Measurements from ENCODE around the gene GALNT18. TPM values are rescaled to one million over a fixed set of nuclear protein-coding genes. Genes with fewer than 3 reads are reported as not detected.

The GALNT18 gene
- total RNA-seq, 2 experiments from 2014 or later = 6.8 to 7.4 TPM

DNA sequence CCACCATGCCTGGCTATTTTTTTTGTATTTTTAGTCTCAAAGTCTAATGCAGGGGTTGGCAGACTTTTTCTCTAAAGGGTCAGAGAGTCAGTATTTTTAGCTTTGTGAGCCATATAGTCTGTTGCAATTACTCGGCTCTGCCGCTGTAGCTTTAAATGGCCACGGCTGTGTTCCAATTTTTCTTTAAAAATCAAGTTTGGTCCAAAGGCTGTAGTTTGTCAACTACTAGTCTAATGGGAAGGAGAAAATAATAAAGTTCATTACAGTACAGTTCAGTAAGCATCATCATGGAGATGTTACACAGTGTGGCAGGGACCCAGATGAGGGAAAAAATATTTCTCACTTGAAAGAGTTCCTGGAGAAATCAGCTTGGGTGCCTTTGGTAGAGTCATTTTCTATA lies 376.4 kb downstream of the GALNT18 start:
- CTCF ChIA-PET = no interaction called here
- ATAC-seq (no peak), DNase-seq (no peak)
- intact Hi-C loops (cut with micrococcal nuclease) = no loop called here
- H3K36me3 Mint-ChIP-seq (ENCODE audit: low read depth) = no peaks in the 10 kb centered on the region
- no peaks in the 10 kb centered on the region for H3K27me3 Mint-ChIP-seq
- POLR2A ChIA-PET = no interaction called here
- H3K4me1 Mint-ChIP-seq (ENCODE audit: low read depth) = peaks cover 7% of the 10 kb centered on the region
- no peak overlapping the region for H3K27ac Mint-ChIP-seq
- H3K9me3 Mint-ChIP-seq = peaks cover 2% of the 10 kb centered on the region
- no peak overlapping the region for H3K4me3 Mint-ChIP-seq
- TF ChIP-seq, protein P1, sequence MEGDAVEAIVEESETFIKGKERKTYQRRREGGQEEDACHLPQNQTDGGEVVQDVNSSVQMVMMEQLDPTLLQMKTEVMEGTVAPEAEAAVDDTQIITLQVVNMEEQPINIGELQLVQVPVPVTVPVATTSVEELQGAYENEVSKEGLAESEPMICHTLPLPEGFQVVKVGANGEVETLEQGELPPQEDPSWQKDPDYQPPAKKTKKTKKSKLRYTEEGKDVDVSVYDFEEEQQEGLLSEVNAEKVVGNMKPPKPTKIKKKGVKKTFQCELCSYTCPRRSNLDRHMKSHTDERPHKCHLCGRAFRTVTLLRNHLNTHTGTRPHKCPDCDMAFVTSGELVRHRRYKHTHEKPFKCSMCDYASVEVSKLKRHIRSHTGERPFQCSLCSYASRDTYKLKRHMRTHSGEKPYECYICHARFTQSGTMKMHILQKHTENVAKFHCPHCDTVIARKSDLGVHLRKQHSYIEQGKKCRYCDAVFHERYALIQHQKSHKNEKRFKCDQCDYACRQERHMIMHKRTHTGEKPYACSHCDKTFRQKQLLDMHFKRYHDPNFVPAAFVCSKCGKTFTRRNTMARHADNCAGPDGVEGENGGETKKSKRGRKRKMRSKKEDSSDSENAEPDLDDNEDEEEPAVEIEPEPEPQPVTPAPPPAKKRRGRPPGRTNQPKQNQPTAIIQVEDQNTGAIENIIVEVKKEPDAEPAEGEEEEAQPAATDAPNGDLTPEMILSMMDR (IDR thresholded peaks at IDR 0.05) = no peak

DNA sequence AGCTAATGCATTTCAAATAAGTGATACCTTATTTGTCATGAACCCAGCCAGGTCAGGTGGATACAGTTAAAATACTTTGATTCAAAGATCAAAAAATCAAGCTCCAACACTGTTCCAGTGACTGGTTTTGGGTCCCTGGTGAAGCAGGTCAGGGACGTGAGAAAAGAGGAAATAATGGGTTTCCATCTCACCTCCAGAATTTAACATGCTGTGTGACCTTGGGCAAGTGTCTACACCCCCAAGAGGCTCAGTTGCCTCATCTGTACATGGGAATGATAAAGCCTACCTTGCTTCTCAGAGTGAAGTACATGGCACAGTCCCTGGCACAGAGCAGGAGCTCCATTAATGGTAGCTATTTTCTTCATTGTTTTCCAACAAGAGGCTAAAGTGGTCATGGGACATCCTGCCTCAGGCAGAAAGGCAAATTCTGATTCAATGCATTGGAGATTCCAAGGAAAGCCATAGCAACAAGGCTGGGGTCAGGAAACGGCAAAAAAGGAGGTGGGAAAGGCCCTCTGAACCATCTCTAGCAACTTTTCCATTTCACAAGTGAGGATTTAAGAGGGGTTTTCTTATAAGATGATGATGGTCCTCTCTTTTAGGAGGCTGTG lies 377.2 kb downstream of the GALNT18 start:
- ChIA-PET POLR2A (no interaction called here), CTCF (no interaction called here)
- ATAC-seq (no peak), DNase-seq (no peak)
- H3K36me3 Mint-ChIP-seq (ENCODE audit: low read depth) = no peaks in the 10 kb centered on the region
- H3K4me1 Mint-ChIP-seq (ENCODE audit: low read depth) = peaks cover 7% of the 10 kb centered on the region
- TF ChIP-seq, protein P1 (IDR thresholded peaks at IDR 0.05) = no peak
- H3K27me3 Mint-ChIP-seq = no peaks in the 10 kb centered on the region
- no peak overlapping the region for H3K4me3 Mint-ChIP-seq
- no peak overlapping the region for H3K27ac Mint-ChIP-seq
- H3K9me3 Mint-ChIP-seq = peaks cover 2% of the 10 kb centered on the region
- intact Hi-C loops (cut with micrococcal nuclease) = no loop called here

DNA sequence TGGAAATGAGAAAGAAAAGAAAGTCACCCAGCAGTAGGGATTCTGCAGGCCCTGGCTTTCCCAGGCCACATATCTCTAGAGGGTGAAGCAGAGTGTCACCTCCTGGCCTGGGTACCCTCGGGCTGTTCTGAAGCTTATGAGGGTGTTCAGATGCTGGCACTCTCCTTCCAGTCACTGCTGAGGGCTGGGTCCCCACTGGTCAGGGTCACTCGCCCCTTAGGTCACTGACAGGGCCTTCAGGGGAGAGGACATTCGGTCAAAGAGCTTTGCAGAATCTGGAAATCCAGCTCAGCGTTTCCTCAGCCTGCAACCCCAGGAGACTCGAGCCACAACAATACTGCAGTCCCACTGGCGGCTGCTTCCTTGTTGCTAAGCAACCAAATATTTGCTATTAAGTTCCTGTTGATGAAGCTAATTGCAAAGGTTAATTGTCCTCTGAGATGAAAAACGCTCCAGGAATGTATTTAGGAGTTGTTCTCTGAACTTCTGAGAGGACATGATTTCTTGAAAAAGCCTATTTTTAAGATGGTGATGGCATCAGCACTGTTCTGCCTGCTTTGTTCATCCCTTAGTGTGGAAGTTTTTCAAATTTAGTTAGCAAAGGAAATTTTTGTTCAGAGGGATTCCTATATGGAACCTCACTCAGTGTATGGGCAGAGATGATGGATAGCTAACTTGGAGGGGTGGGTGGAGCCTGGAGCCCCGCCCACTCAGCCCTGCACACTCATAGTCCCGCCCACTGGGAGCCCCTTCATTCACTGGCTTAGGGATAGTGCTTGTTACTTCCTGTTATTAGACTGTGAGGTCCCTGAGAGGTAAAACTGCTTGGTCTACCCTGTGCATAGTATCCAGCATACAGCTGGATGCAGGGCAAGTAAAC lies 378.0 kb downstream of the GALNT18 start:
- H3K36me3 Mint-ChIP-seq (ENCODE audit: low read depth) = no peaks in the 10 kb centered on the region
- peak; percentile 78 for ATAC-seq
- TF ChIP-seq, protein P1 (IDR thresholded peaks at IDR 0.05) = no peak
- intact Hi-C loops (cut with micrococcal nuclease) = no loop called here
- CTCF ChIA-PET = no interaction called here
- H3K9me3 Mint-ChIP-seq = peaks cover 2% of the 10 kb centered on the region
- H3K27me3 Mint-ChIP-seq = no peaks in the 10 kb centered on the region
- H3K4me3 Mint-ChIP-seq = no peak overlapping the region
- peaks cover 7% of the 10 kb centered on the region for H3K4me1 Mint-ChIP-seq (ENCODE audit: low read depth)
- DNase-seq = peak; percentile 50
- POLR2A ChIA-PET = no interaction called here
- H3K27ac Mint-ChIP-seq = no peak overlapping the region

DNA sequence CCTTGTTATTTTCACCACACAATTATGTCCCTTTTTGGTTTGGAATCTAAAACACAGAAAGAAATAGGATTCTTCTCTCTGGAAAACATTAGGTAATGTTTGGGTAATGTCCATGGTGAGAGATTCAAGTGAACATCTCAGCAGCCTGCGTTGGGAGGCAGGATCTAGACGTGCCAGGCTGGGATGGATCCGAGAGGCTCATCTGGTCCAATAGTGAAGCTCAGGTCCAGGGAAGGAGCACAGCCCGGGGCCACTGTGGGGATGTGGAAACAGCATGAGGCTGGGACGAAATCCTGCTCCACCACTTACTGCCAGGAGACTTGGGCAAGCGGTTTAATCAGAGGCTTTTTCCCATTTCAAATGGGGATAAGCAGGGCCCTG lies 378.6 kb downstream of the GALNT18 start:
- intact Hi-C loops (cut with micrococcal nuclease) = no loop called here
- Mint-ChIP-seq H3K9me3 (peaks cover 2% of the 10 kb centered on the region), H3K4me1 (ENCODE audit: low read depth) (peaks cover 7% of the 10 kb centered on the region), H3K36me3 (ENCODE audit: low read depth) (no peaks in the 10 kb centered on the region), H3K4me3 (no peak overlapping the region), H3K27ac (no peak overlapping the region), H3K27me3 (no peaks in the 10 kb centered on the region)
- POLR2A ChIA-PET = no interaction called here
- CTCF ChIA-PET = interaction anchor here (1.3 kb wide), 1 partner anchor 14 kb away, joined by 3 read pairs; no protein-coding TSS in a partner anchor
- DNase-seq (no peak), ATAC-seq (no peak)
- TF ChIP-seq, protein P1 (IDR thresholded peaks at IDR 0.05) = no peak

DNA sequence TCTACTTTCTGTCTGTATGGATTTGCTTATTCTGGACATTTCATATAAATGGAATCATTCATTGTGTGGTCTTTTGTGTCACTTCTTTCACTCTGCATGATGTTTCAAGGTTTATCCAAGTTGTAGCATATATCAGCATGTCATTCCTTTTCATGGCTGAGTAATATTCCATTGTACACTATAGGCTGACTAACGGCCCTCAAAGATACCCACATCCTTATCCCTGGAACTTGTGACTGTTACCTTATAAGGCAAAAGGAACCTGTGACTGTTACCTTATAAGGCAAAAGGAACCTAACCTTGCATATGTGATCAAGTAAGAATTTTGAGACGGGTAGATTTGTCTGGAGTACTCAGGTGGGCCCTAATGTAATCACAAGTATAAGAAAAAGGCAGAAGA lies 380.5 kb downstream of the GALNT18 start:
- ATAC-seq (no peak), DNase-seq (no peak)
- TF ChIP-seq, protein P1 (IDR thresholded peaks at IDR 0.05) = no peak
- H3K27me3 Mint-ChIP-seq = no peaks in the 10 kb centered on the region
- H3K9me3 Mint-ChIP-seq = no peaks in the 10 kb centered on the region
- no peak overlapping the region for H3K27ac Mint-ChIP-seq
- intact Hi-C loops (cut with micrococcal nuclease) = no loop called here
- H3K36me3 Mint-ChIP-seq (ENCODE audit: low read depth) = no peaks in the 10 kb centered on the region
- H3K4me3 Mint-ChIP-seq = no peak overlapping the region
- H3K4me1 Mint-ChIP-seq (ENCODE audit: low read depth) = peaks cover 7% of the 10 kb centered on the region
- ChIA-PET CTCF (no interaction called here), POLR2A (no interaction called here)
